Measurements from ENCODE around the gene CAPN15.
"Not testable (repeated sequence)": the region's sequence is repeated elsewhere in the genome, so short reads cannot be mapped to it uniquely, and the experiment has no call there.

CAPN15 gene

GRCh38 chr16:527015-527903 lies at the start of gene CAPN15:
Gene CAPN15, plus strand, starts transcription at chr16:527712. Its CDS starts 19,127 bp downstream, at chr16:546839.
- peak; percentile 89 for DNase-seq (ENCODE audit: low read depth)

GRCh38 chr16:478287-478686 lies 49.2 kb upstream of the CAPN15 start:
- not testable (repeated sequence) for DNase-seq (ENCODE audit: low read depth)

GRCh38 chr16:482468-483185 lies 44.9 kb upstream of the CAPN15 start:
- DNase-seq (ENCODE audit: low read depth): peak; percentile 74

DNA sequence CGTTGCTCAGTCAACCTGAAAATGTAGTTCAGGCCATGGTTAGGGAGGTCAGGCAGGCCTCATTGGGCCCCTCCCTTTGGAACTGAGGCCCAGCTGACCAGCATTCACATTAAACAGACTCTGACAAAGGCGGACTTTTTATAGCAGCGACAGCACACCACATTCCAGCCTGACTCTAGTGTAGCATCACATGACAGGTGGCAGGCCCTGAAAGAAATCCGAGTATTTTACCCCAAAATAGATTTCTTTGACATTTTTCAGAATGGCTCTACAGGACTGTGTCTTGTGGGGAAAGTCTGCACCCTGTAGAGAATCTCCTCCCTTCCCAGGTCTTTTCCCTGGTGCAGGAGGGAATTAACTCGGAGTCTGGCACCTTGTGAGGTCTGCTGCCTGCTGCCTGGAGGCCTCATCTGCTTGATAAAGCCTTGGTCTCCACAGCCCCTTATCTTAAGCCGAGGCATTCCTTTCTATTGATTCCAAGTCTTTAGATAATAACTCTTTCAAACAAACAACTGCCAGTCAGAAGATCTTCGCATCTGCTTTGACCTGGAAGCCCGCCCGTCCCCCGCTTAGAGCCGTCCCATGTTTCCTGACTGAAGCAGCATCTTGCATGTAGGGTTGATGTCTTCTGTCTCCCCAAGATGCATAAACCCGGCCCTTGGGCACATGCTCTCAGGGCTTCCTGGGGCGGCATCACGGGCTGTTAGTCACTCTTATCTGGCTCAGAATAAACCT lies 44.0 kb upstream of the CAPN15 start:
- DNase-seq (ENCODE audit: low read depth): peak; percentile 93

DNA sequence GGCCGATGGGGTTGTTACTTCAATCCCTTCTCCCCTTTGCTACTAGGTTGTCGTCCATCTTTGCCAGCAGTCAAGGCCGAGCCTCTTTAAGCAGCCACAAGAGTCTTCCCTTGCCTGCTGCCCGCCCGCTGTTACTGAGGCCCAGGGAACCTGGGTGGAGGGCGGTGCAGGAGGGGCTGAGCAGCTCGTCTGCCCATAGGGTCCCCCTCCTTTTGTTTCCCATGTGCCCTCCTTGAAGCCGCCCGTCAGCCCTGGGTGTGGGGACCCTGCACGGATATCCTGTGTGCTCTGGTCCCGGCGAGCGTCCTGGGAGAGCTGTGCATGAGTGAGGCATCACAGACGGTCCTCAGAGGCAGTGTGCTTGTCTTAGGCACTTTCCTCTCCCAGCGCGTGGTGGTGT lies 37.9 kb upstream of the CAPN15 start:
- no peak for DNase-seq (ENCODE audit: low read depth)

- no peak for DNase-seq (ENCODE audit: low read depth)
These were observed 36.7 kb upstream of the CAPN15 start for GRCh38 chr16:490768-491167.

DNA sequence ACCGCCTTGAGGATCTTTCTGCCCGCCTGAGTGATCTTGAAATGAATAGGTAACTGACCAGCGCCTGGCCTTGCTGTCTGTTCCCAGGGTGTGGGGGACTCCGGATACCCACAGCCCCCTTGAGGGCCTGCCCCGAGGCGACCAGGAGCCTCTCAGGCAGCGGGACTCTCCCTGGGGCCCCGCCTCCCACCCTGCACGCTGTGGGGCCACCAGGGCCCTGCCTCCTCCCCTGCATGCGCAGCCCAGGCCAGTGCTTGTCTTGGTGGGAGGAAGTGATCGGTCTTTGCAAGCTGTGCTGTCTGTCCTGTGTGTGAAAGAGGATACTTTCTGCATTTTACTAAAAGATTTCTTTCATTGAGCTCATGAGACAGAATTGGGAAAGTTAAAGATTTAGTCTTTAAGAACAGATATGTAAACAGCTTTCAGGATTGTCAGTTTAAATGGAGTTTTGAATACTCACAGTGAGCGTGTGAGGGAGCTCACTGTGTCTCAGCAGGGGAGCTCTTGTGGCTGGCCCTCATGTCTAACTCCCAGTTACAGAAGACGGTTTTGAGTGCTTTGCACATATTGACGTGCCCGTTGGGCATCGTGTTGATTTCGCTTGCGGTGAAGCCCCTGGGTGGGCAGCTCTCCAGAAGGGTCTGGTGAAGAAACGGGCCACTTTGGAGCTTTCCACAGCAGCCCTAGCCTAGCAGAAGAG lies 36.1 kb upstream of the CAPN15 start:
- DNase-seq (ENCODE audit: low read depth): no peak

- DNase-seq (ENCODE audit: low read depth): no peak
These were observed 35.2 kb upstream of the CAPN15 start for GRCh38 chr16:492211-492875.

DNA sequence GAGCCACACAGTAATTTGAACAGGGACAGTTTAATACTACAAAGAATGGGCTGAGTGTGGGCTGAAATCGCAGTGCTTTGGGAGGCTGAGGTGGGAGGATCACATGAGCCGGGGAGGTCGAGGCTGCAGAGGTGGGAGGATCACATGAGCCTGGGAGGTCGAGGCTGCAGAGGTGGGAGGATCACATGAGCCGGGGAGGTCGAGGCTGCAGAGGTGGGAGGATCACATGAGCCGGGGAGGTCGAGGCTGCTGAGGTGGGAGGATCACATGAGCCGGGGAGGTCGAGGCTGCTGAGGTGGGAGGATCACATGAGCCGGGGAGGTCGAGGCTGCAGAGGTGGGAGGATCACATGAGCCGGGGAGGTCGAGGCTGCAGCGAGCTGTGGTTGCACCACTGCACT lies 32.8 kb upstream of the CAPN15 start:
- not testable (repeated sequence) for DNase-seq (ENCODE audit: low read depth)

GRCh38 chr16:495127-495748 lies 32.3 kb upstream of the CAPN15 start:
- peak; percentile 47 for DNase-seq (ENCODE audit: low read depth)

DNA sequence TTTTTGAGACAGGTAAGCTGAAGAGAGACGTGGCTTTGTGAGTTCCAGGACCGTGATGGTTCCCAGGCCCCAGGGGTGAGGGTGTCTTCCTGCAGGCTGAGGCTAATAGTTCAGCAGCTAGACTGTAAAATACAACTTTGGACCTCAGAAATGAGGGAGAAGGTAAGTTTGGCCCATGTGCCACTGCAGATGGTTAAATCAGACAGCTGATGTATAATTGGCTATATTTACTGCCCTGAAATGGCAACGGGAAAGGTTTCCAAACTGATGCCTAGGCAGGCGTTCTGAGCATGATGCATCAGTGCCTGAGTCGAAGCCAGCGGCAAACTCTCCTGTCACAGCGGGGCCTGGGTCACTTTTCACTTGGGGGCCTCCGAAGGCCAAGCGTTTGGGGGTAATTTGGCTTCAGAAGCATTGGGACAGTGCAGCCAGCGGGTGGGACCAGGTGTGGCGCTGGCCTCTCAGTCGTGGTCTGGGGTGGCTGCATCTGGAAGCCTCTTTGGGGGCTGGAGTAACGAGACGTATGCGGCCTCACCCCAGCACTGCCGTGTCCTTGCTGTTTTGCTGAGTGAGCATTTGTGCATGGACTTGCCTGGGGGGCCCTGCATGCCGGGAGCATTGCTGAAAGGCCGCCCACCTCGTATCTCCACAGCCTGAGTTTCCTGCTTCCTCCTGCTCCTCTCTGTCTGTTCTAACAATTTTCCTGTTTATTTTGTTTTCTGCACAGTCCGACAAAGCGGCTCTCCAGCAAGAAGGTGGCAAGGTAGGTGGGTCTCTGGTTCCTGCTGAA lies 31.2 kb upstream of the CAPN15 start:
- DNase-seq (ENCODE audit: low read depth): no peak

GRCh38 chr16:497258-497657 lies 30.3 kb upstream of the CAPN15 start:
- DNase-seq (ENCODE audit: low read depth): no peak

- no peak for DNase-seq (ENCODE audit: low read depth)
These were observed 27.6 kb upstream of the CAPN15 start for GRCh38 chr16:499924-500323.

DNA sequence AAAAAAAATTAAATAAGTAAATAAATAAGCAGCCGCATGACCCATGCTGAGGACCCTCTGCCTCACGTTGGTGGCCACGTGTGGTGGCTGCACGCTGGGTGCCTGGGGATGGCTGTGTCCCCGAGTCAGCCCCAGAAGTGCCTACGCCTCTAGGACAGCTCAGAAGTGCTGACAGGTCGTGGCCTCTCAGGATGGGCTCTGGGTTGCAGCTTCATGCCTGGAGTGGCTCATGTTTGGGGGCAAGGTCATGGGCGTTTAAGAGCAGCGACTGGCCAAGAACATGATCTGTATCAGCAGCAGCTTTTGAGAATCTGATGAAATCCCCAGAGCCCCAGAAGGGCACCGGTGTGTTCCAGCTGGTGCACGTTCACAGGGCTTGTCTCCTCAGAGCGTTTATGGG lies 26.8 kb upstream of the CAPN15 start:
- DNase-seq (ENCODE audit: low read depth): no peak

DNA sequence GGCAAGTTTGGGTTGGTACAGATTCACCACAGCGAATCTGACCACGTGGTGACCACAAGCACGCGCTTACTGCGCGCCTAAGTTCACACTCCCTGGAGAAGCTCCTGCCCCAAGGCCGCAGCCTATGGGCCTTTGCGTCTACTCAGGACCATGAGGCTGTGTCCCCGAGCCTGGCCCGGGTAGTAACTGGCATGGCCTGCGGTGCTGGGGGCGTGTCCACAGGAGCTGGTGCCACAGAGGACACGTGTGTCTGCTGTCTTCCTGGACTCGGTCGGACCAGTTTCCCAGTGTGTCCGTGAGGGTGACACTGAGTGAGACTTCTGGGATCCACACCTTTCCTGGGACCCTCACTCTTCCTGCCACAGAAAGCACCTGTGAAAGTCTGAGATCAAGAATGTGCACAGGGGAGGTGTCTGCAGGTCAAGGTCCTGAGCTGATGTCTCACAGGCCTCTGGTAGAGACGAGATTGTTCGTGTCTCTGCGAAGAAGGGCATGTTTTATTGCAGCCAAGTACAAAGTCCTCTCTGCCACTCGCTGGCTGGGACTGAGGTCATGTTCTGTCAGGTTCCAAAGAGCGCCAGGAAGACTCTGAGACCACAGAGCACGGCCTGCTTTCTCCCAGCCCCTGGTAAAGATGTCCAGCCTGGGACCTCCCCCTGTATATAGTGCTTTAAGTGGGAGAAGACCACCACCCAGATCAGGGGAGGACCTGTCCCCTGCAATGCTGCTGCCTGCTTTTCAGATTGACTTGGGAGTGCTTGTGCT lies 25.2 kb upstream of the CAPN15 start:
- no peak for DNase-seq (ENCODE audit: low read depth)

GRCh38 chr16:503150-504071 lies 24.1 kb upstream of the CAPN15 start:
- DNase-seq (ENCODE audit: low read depth): no peak

GRCh38 chr16:505479-506245 lies 21.9 kb upstream of the CAPN15 start:
- DNase-seq (ENCODE audit: low read depth): no peak

GRCh38 chr16:506246-506546 lies 21.3 kb upstream of the CAPN15 start:
- no peak for DNase-seq (ENCODE audit: low read depth)
